Stimulated activated CD4-positive, alpha-beta T cell treated with anti-CD3 and anti-CD28 coated beads, Interleukin-12 subunit alpha, Interleukin-12 subunit beta, amount 100 ng/mL, for 4 hours (primary cell): Measurements from ENCODE around the gene ST8SIA4.

Source experiments
- DNase-seq: peaks from one replicate; pipeline ENCODE4 v3.0.0-alpha.2; 2020

Gene ST8SIA4

GRCh38 chr5:100779669-100780375, 123.3 kb downstream of the ST8SIA4 start:
- no peak for DNase-seq

GRCh38 chr5:100777680-100778300, 125.3 kb downstream of the ST8SIA4 start:
- no peak for DNase-seq

- DNase-seq: no peak
These were observed 127.6 kb downstream of the ST8SIA4 start for GRCh38 chr5:100775533-100775855.

GRCh38 chr5:100772548-100772947, 130.5 kb downstream of the ST8SIA4 start:
- no peak for DNase-seq

- DNase-seq: no peak
These were observed 131.1 kb downstream of the ST8SIA4 start for GRCh38 chr5:100772006-100772405.

- DNase-seq: no peak
These were observed 131.9 kb downstream of the ST8SIA4 start for GRCh38 chr5:100771181-100771580.

- DNase-seq: no peak
These were observed 134.9 kb downstream of the ST8SIA4 start for GRCh38 chr5:100768221-100768620.

- DNase-seq: no peak
These were observed 140.1 kb downstream of the ST8SIA4 start for GRCh38 chr5:100762995-100763394.

- no peak for DNase-seq
These were observed 141.0 kb downstream of the ST8SIA4 start for GRCh38 chr5:100762108-100762507.

GRCh38 chr5:100761192-100761591, 141.9 kb downstream of the ST8SIA4 start:
- DNase-seq: no peak

GRCh38 chr5:100760688-100761087, 142.4 kb downstream of the ST8SIA4 start:
- DNase-seq: no peak

- no peak for DNase-seq
These were observed 144.3 kb downstream of the ST8SIA4 start for GRCh38 chr5:100758780-100759179.

- DNase-seq: no peak
These were observed 144.8 kb downstream of the ST8SIA4 start for GRCh38 chr5:100758306-100758705.

GRCh38 chr5:100757618-100758017, 145.5 kb downstream of the ST8SIA4 start:
- no peak for DNase-seq
